HL-60/S4 (cell line): ENCODE data around the gene FCER1A.

ENCODE experiments used
- in situ Hi-C: fragments of 300-500 bp; cut with MboI; formaldehyde crosslinking; loops from 2 replicates; pipeline ENCODE4 v1.14.3; 2022; ENCODE audit warnings: low sequenced_read_pairs

Gene FCER1A

GRCh38 chr1:159302095-159302494 lies at the start of gene FCER1A:
Gene FCER1A (plus strand): TSS chr1:159302336. CDS start chr1:159302365, 29 bp downstream.
- in situ Hi-C loops: no loop called here

- in situ Hi-C loops: no loop called here
These were observed 40.8 kb upstream of the FCER1A start for GRCh38 chr1:159261311-159261710.

- in situ Hi-C loops: no loop called here
These were observed 40.2 kb upstream of the FCER1A start for GRCh38 chr1:159261721-159262494.

- in situ Hi-C loops: no loop called here
These were observed 35.3 kb upstream of the FCER1A start for GRCh38 chr1:159266832-159267231.

GRCh38 chr1:159274631-159275030 lies 27.5 kb upstream of the FCER1A start:
- in situ Hi-C loops: no loop called here

GRCh38 chr1:159275891-159276290 lies 26.2 kb upstream of the FCER1A start:
- in situ Hi-C loops: no loop called here

GRCh38 chr1:159279773-159280172 lies 22.4 kb upstream of the FCER1A start:
- in situ Hi-C loops: no loop called here

GRCh38 chr1:159282118-159282517 lies 20.0 kb upstream of the FCER1A start:
- in situ Hi-C loops: no loop called here

GRCh38 chr1:159289060-159289459 lies 13.1 kb upstream of the FCER1A start:
- in situ Hi-C loops: no loop called here

GRCh38 chr1:159291424-159291823 lies 10.7 kb upstream of the FCER1A start:
- in situ Hi-C loops: no loop called here

- in situ Hi-C loops: no loop called here
These were observed 5.3 kb upstream of the FCER1A start for GRCh38 chr1:159296706-159297375.

GRCh38 chr1:159300146-159300545 lies 2.0 kb upstream of the FCER1A start:
- in situ Hi-C loops: no loop called here

- in situ Hi-C loops: no loop called here
These were observed 5.3 kb downstream of the FCER1A start for GRCh38 chr1:159307346-159308020.

- in situ Hi-C loops: no loop called here
These were observed 9.5 kb downstream of the FCER1A start for GRCh38 chr1:159311679-159312078.

GRCh38 chr1:159315381-159315780 lies 13.2 kb downstream of the FCER1A start:
- in situ Hi-C loops: no loop called here

GRCh38 chr1:159318784-159319551 lies 16.8 kb downstream of the FCER1A start:
- in situ Hi-C loops: no loop called here

- in situ Hi-C loops: no loop called here
These were observed 32.7 kb downstream of the FCER1A start for GRCh38 chr1:159334797-159335196.

- in situ Hi-C loops: no loop called here
These were observed 35.9 kb downstream of the FCER1A start for GRCh38 chr1:159338018-159338417.

GRCh38 chr1:159339536-159339935 lies 37.4 kb downstream of the FCER1A start:
- in situ Hi-C loops: no loop called here

- in situ Hi-C loops: no loop called here
These were observed 39.6 kb downstream of the FCER1A start for GRCh38 chr1:159341736-159342135.
